HepG2 (cell line): Measurements from ENCODE around the gene KCNJ6. TPM values are rescaled to one million over a fixed set of nuclear protein-coding genes. Genes with fewer than 3 reads are reported as not detected.

Source experiments
- ATAC-seq: fragments of 200-7000 bp; cut with Tn5 transposase; 3 replicates; pipeline ENCODE4 v1.9.1; 2020; ENCODE audit warnings: mild to moderate bottlenecking, moderate library complexity
- BruUV-seq: library from RNA; stranded (reverse); fragments of 400-500 nt; replicated peaks from 2 replicates; lab custom pipeline; 2021; lab: Mats Ljungman, UMichigan
- CTCF ChIA-PET: fragments of 300-600 bp; formaldehyde crosslinking; extraction: SDS; loops from one replicate; lab custom pipeline; 2021; ENCODE audit warnings: low total read pairs, inconsistent platforms, low intra/inter-chr PET ratio; lab: Yijun Ruan, JAX
- POLR2A ChIA-PET: fragments of 350-600 bp; sonication (Branson Sonifier 250); formaldehyde crosslinking; loops from one replicate; lab custom pipeline; 2020; ENCODE audit warnings: antibody characterized with exemption, inconsistent platforms; lab: Yijun Ruan, JAX
- DNase-seq: peaks from one replicate; pipeline ENCODE4 v3.0.0-alpha.2; 2015; ENCODE audit warnings: low spot score
- FAIRE-seq: peaks from 3 replicates; lab custom pipeline; 2011; peaks lifted over from hg19 to GRCh38; lab: Jason Lieb, UNC
- H2AFZ ChIP-seq: one replicate; pipeline ENCODE4 v1.6.1; 2011; ENCODE audit warnings: low read length, inconsistent platforms
- H3K27ac ChIP-seq: fragments of 300-600 bp; 3 replicates; pipeline ENCODE4 v1.8.0; 2011; ENCODE audit warnings: mixed run types, mild to moderate bottlenecking, mixed read lengths, low read length, inconsistent platforms; ENCODE audit not compliant: insufficient read depth; ENCODE audit errors: extremely low read length
- H3K27me3 ChIP-seq, 2 experiments: fragments of 200-600 bp in 1 of 2; 2 replicates in 1 of 2; 3 replicates in 1 of 2; pipeline versions ENCODE4 v1.6.0 to v1.8.0; 2011; ENCODE audit warnings: low read length in 2 of 2, mild to moderate bottlenecking in 2 of 2, moderate library complexity in 2 of 2, inconsistent platforms in 1 of 2; ENCODE audit not compliant: insufficient read depth in 2 of 2, control insufficient read depth in 1 of 2
- H3K36me3 ChIP-seq, 2 experiments: fragments of 200-600 bp in 1 of 2; replicated peaks in 1 of 2; 2 replicates in 1 of 2; 3 replicates in 1 of 2; pipeline versions ENCODE4 v1.5.1 to v1.8.0; 2011; ENCODE audit warnings: low read length in 2 of 2, inconsistent platforms in 1 of 2; ENCODE audit not compliant: insufficient read depth in 2 of 2, control insufficient read depth in 1 of 2
- H3K4me1 ChIP-seq: 2 replicates; pipeline ENCODE4 v1.5.1; 2012; ENCODE audit warnings: low read length, inconsistent platforms; ENCODE audit not compliant: insufficient read depth
- H3K4me2 ChIP-seq: 2 replicates; pipeline ENCODE4 v1.6.0; 2011; ENCODE audit warnings: low read depth, low read length, inconsistent platforms
- H3K4me3 ChIP-seq, 3 experiments: fragments of 200-600 bp in 1 of 3; sonication (generic), shearing (Covaris generic) in 1 of 3; replicated peaks in 1 of 3; 2 replicates each; pipeline ENCODE4 v1.5.1; 2011 to 2016; ENCODE audit warnings: low read length in 3 of 3, inconsistent platforms in 2 of 3, low read depth in 2 of 3, mild to moderate bottlenecking in 2 of 3, control low read depth in 1 of 3, mixed read lengths in 1 of 3; ENCODE audit not compliant: insufficient read depth in 1 of 3
- H3K79me2 ChIP-seq: one replicate; pipeline ENCODE4 v1.6.1; 2011; ENCODE audit warnings: low read length, inconsistent platforms; ENCODE audit not compliant: insufficient read depth
- H3K9ac ChIP-seq: 2 replicates; pipeline ENCODE4 v1.6.0; 2011; ENCODE audit warnings: mild to moderate bottlenecking, low read depth, low read length, inconsistent platforms; ENCODE audit not compliant: insufficient read depth
- H3K9me3 ChIP-seq: 2 replicates; pipeline ENCODE4 v1.5.1; 2012; ENCODE audit warnings: mild to moderate bottlenecking, low read length
- H4K20me1 ChIP-seq: 2 replicates; pipeline ENCODE4 v1.6.0; 2011; ENCODE audit warnings: inconsistent platforms, mild to moderate bottlenecking, low read length, moderate library complexity; ENCODE audit not compliant: insufficient read depth
- E2F1 ChIP-seq: sonication (generic); formaldehyde crosslinking; IDR thresholded peaks from 2 replicates; pipeline ENCODE4 v1.5.0; 2020; ENCODE audit warnings: missing genetic modification reagents
- GATAD1 ChIP-seq: IDR thresholded peaks from 2 replicates; pipeline ENCODE4 v1.6.1; 2016; ENCODE audit warnings: missing genetic modification reagents, missing compliant biosample characterization
- HNF1A ChIP-seq, 2 experiments: sonication (generic) in 1 of 2; formaldehyde crosslinking in 1 of 2; IDR thresholded peaks; 2 replicates each; pipeline versions ENCODE4 v1.4.0 to v1.6.1; 2016 to 2020; ENCODE audit warnings: borderline replicate concordance in 1 of 2, low read depth in 1 of 2, mild to moderate bottlenecking in 1 of 2, missing genetic modification reagents in 1 of 2
- HNRNPLL ChIP-seq: fragments of 200-400 bp; formaldehyde crosslinking; IDR thresholded peaks from 2 replicates; pipeline ENCODE4 v1.6.1; 2017; ENCODE audit warnings: mild to moderate bottlenecking, low read depth, low read length; ENCODE audit not compliant: poor library complexity, severe bottlenecking
- JUN ChIP-seq: sonication (generic); formaldehyde crosslinking; IDR thresholded peaks from 2 replicates; pipeline ENCODE4 v1.4.0; 2020; ENCODE audit warnings: mild to moderate bottlenecking, missing genetic modification reagents
- MTF2 ChIP-seq: sonication (generic); formaldehyde crosslinking; IDR thresholded peaks from 2 replicates; pipeline ENCODE4 v1.5.0; 2020; ENCODE audit warnings: missing genetic modification reagents, borderline replicate concordance
- MZF1 ChIP-seq: sonication (generic); formaldehyde crosslinking; IDR thresholded peaks from 2 replicates; pipeline ENCODE4 v1.8.1; 2023; ENCODE audit warnings: mild to moderate bottlenecking, missing genetic modification reagents, borderline replicate concordance
- NRL ChIP-seq: sonication (generic); formaldehyde crosslinking; IDR thresholded peaks from 2 replicates; pipeline ENCODE4 v1.5.0; 2020; ENCODE audit warnings: missing genetic modification reagents, mild to moderate bottlenecking, moderate library complexity, borderline replicate concordance
- PRDM4 ChIP-seq: sonication (generic); formaldehyde crosslinking; IDR thresholded peaks from 2 replicates; pipeline ENCODE4 v1.9.0; 2021; ENCODE audit warnings: missing genetic modification reagents, borderline replicate concordance
- ZMYM3 ChIP-seq: sonication (generic); formaldehyde crosslinking; IDR thresholded peaks from 2 replicates; pipeline ENCODE4 v1.5.1; 2020; ENCODE audit warnings: mild to moderate bottlenecking, missing genetic modification reagents
- ZNF652 ChIP-seq: IDR thresholded peaks from 2 replicates; pipeline ENCODE4 v1.6.1; 2016; ENCODE audit warnings: low read depth, borderline replicate concordance
- WGBS: methylation state at CpG from one replicate; pipeline ENCODE4 v1.1.6; 2017; ENCODE audit warnings: low lambda C conversion rate; 5-methylcytosine and 5-hydroxymethylcytosine counted together
- in situ Hi-C: cut with HindIII; loops from 2 replicates; pipeline ENCODE4 v1.10.0; 2017; ENCODE audit warnings: low pct_unique_long_range_greater_than_20kb; ENCODE audit not compliant: extremely low pct_ligation_motif_present
- intact Hi-C: fragments of 100-400 bp; cut with micrococcal nuclease; formaldehyde crosslinking; loops from one replicate; pipeline ENCODE4 v1.10.0; 2022; ENCODE audit not compliant: unreplicated experiment
- polyA plus RNA-seq, 8 experiments: library from polyadenylated mRNA; depleted of rRNA in 3 of 8; stranded (reverse) in 7 of 8; unstranded in 1 of 8; fragments of >200 nt; fragmentation: Illumina TruSeq in 4 of 8; extraction: Trizol in 4 of 8; gene quantifications; 2 replicates each; pipeline versions ENCODE4 v1.2.1 to v1.2.3, GENCODE V29; 2011 to 2016; ENCODE audit warnings: low read depth in 4 of 8, missing spikeins in 1 of 8, mixed read lengths in 1 of 8; ENCODE audit not compliant: insufficient read depth in 1 of 8
- total RNA-seq, 5 experiments: library from RNA; depleted of rRNA; stranded (reverse); fragments of >200 nt; fragmentation: Illumina TruSeq; extraction: Trizol; gene quantifications; 2 replicates each; pipeline ENCODE4 v1.2.3, GENCODE V29; 2016; ENCODE audit warnings: low read depth in 1 of 5

KCNJ6 gene
- total and polyA plus RNA-seq, 2 of the 13 experiments (the other 11 are each of a cell fraction or from before 2014, with no cell fraction given), result not detected

GRCh38 chr21:37579356-37579755, 336.9 kb downstream of the KCNJ6 start (continued):
- TF ChIP-seq HNF1A (IDR thresholded peaks at IDR 0.05; ENCODE audit: low read depth) (no peak), HNF1A (CRISPR knock-in tag; IDR thresholded peaks at IDR 0.05; ENCODE audit: borderline replicate concordance) (no peak), GATAD1 (CRISPR knock-in tag) (no peak), JUN (CRISPR knock-in tag) (no peak), MTF2 (CRISPR knock-in tag) (no peak)

- Histone ChIP-seq H3K79me2 (no peaks in the 10 kb centered on the region), H3K36me3 (no peaks in the 10 kb centered on the region), H3K27me3 (peaks cover 0 to 5% of the 10 kb centered on the region in 2 experiments; a peak in 1 of 5 replicates), H3K9ac (no peak overlapping the region), H3K27ac (no peak overlapping the region), H3K9me3 (peaks cover 12% of the 10 kb centered on the region; the same call in 1 of the 2 replicates), H3K4me1 (peaks cover 13% of the 10 kb centered on the region), H3K4me2 (no peak overlapping the region), H2AFZ (no peak overlapping the region), H3K4me3 (no peak overlapping the region), H4K20me1 (no peaks in the 10 kb centered on the region)
- POLR2A ChIA-PET, result no interaction called here
- 51% methylated on average over 2 of the region's 2 CpGs for whole genome bisulfite sequencing
- intact Hi-C loops, result no loop called here
- in situ Hi-C loops, result no loop called here
- BruUV-seq, result no TSS peak
- FAIRE-seq (no peak), ATAC-seq (no peak), DNase-seq (no peak)
- CTCF ChIA-PET, result no interaction called here
- no peak for TF ChIP-seq NRL (CRISPR knock-in tag)
- TF ChIP-seq PRDM4 (CRISPR knock-in tag), result no peak
- no peak for TF ChIP-seq E2F1 (CRISPR knock-in tag)
- no peak for TF ChIP-seq ZNF652 (CRISPR knock-in tag)
- TF ChIP-seq HNRNPLL, result no peak
- TF ChIP-seq MZF1 (CRISPR knock-in tag), result no peak
- TF ChIP-seq ZMYM3 (CRISPR knock-in tag), result no peak
Observed at GRCh38 chr21:37578471-37579126, 337.7 kb downstream of the KCNJ6 start.
